IMR-90 (cell line): ENCODE measurements around the gene CD300LF.

Source experiments
- BHLHE40 ChIP-seq: fragments of 150-350 bp; IDR thresholded peaks from 2 replicates; pipeline ENCODE4 v1.6.1; 2016; ENCODE audit warnings: mild to moderate bottlenecking, low read depth, low read length
- CEBPB ChIP-seq: IDR thresholded peaks from 2 replicates; pipeline ENCODE4 v1.6.1; 2012; ENCODE audit warnings: low read depth, low read length, improper control_type of control experiment
- CTCF ChIP-seq: conservative IDR thresholded peaks from 2 replicates; pipeline ENCODE4 v1.5.1; 2012; ENCODE audit warnings: mild to moderate bottlenecking, low read depth, low read length, improper control_type of control experiment
- MAFK ChIP-seq: IDR thresholded peaks from 2 replicates; pipeline ENCODE4 v1.6.1; 2012; ENCODE audit warnings: low read depth, low read length, improper control_type of control experiment
- MAZ ChIP-seq: IDR thresholded peaks from 2 replicates; pipeline ENCODE4 v1.6.1; 2012; ENCODE audit warnings: low read depth, mild to moderate bottlenecking, low read length, improper control_type of control experiment, moderate library complexity, borderline replicate concordance
- MXI1 ChIP-seq: IDR thresholded peaks from 2 replicates; pipeline ENCODE4 v1.6.1; 2012; ENCODE audit warnings: low read depth, mild to moderate bottlenecking, low read length, moderate library complexity, borderline replicate concordance
- NFE2L2 ChIP-seq: fragments of 150-350 bp; IDR thresholded peaks from 2 replicates; pipeline ENCODE4 v1.6.1; 2016; ENCODE audit warnings: low read depth, mild to moderate bottlenecking, low read length
- POLR2A ChIP-seq: IDR thresholded peaks from 2 replicates; pipeline ENCODE4 v1.6.1; 2012; ENCODE audit warnings: mild to moderate bottlenecking, low read depth, low read length
- RAD21 ChIP-seq: IDR thresholded peaks from 2 replicates; pipeline ENCODE4 v1.6.1; 2012; ENCODE audit warnings: low read length, improper control_type of control experiment
- RCOR1 ChIP-seq: IDR thresholded peaks from 2 replicates; pipeline ENCODE4 v1.6.1; 2012; ENCODE audit warnings: mild to moderate bottlenecking, low read length, improper control_type of control experiment; ENCODE audit not compliant: insufficient replicate concordance
- RFX5 ChIP-seq: IDR thresholded peaks from 2 replicates; pipeline ENCODE4 v1.8.0; 2012; ENCODE audit warnings: low read depth, mild to moderate bottlenecking, low read length, moderate library complexity
- USF2 ChIP-seq: fragments of 150-350 bp; IDR thresholded peaks from 2 replicates; pipeline ENCODE4 v1.6.1; 2017; ENCODE audit warnings: mild to moderate bottlenecking, antibody characterized with exemption, low read length, low read depth

GRCh38 chr17:74740641-74741387, 28.1 kb upstream of the CD300LF start:
- TF ChIP-seq CTCF (no peak), NFE2L2 (no peak), POLR2A (no peak), RFX5 (no peak), RCOR1 (no peak), USF2 (no peak), MXI1 (no peak), RAD21 (no peak), CEBPB (no peak), MAFK (no peak), BHLHE40 (no peak), MAZ (no peak)
